B cell (primary cell): ENCODE data around the gene FRMD4B. TPM values are rescaled to one million over a fixed set of nuclear protein-coding genes. Genes with fewer than 3 reads are reported as not detected.

Experiments
- ATAC-seq: fragments of 200-7000 bp; cut with Tn5 transposase; one replicate; pipeline ENCODE4 v1.10.0; 2021; ENCODE audit warnings: low read depth, mild to moderate bottlenecking, moderate number of reproducible peaks, moderate library complexity
- CTCF ChIA-PET: fragments of 350-600 bp; sonication (Branson Sonifier 250); formaldehyde crosslinking; loops from one replicate; lab custom pipeline; 2021; ENCODE audit warnings: antibody characterized with exemption, inconsistent platforms; lab: Charles Lee
- POLR2A ChIA-PET: fragments of 350-600 bp; sonication (Branson Sonifier 250); formaldehyde crosslinking; loops from one replicate; lab custom pipeline; 2021; ENCODE audit warnings: antibody characterized with exemption; lab: Charles Lee
- DNase-seq: peaks from one replicate; pipeline ENCODE4 v3.0.0; 2013
- H2AFZ ChIP-seq: 2 replicates; pipeline ENCODE4 v1.6.1; 2012; ENCODE audit warnings: mild to moderate bottlenecking, low read depth, low read length; ENCODE audit not compliant: insufficient read depth, poor library complexity, severe bottlenecking
- H3K27ac ChIP-seq, 2 donors: 1 replicate in 1 of 2; 2 replicates in 1 of 2; pipeline ENCODE4 v1.5.1; 2012 to 2013; ENCODE audit warnings: low read length in 2 of 2, mild to moderate bottlenecking in 2 of 2, moderate library complexity in 1 of 2
- H3K27me3 ChIP-seq, 4 experiments: fragments of 200-600 bp in 1 of 4; sonication (generic) in 1 of 4; replicated peaks in 1 of 4; 1 replicate in 2 of 4; 2 replicates in 2 of 4; pipeline versions ENCODE4 v1.6.1 to v1.7.0; 2013 to 2016; ENCODE audit warnings: low read length in 3 of 4, mild to moderate bottlenecking in 2 of 4, mixed read lengths in 1 of 4, moderate library complexity in 1 of 4; ENCODE audit not compliant: insufficient read depth in 4 of 4, control insufficient read depth in 3 of 4; ENCODE audit errors: control extremely low read depth in 1 of 4
- H3K36me3 ChIP-seq, 2 experiments: replicated peaks in 1 of 2; 1 replicate in 1 of 2; 2 replicates in 1 of 2; pipeline versions ENCODE4 v1.6.1 to v1.7.1; 2013; ENCODE audit warnings: low read length in 1 of 2; ENCODE audit not compliant: insufficient read depth in 2 of 2, control insufficient read depth in 1 of 2; ENCODE audit errors: control extremely low read depth in 1 of 2, extremely low read depth in 1 of 2
- H3K4me1 ChIP-seq, 2 donors: fragments of 200-600 bp in 1 of 2; sonication (generic) in 1 of 2; 1 replicate in 1 of 2; 2 replicates in 1 of 2; pipeline versions ENCODE4 v1.5.1 to v1.6.1; 2013 to 2017; ENCODE audit warnings: low read length in 2 of 2; ENCODE audit not compliant: control insufficient read depth in 2 of 2, insufficient read depth in 2 of 2
- H3K4me2 ChIP-seq: replicated peaks from 2 replicates; pipeline ENCODE3; 2012; ENCODE audit warnings: mild to moderate bottlenecking, low read depth, low read length; ENCODE audit not compliant: poor library complexity, severe bottlenecking
- H3K4me3 ChIP-seq, 5 experiments: fragments of 200-600 bp in 1 of 5; sonication (generic) in 1 of 5; 1 replicate in 3 of 5; 2 replicates in 2 of 5; pipeline versions ENCODE4 v1.5.1 to v1.7.0; 2011 to 2016; ENCODE audit warnings: low read length in 4 of 5, mild to moderate bottlenecking in 4 of 5, low read depth in 2 of 5, control low read depth in 1 of 5, moderate library complexity in 1 of 5; ENCODE audit not compliant: insufficient read depth in 1 of 5; ENCODE audit errors: control extremely low read depth in 1 of 5, extremely low read depth in 1 of 5
- H3K79me2 ChIP-seq: fragments of 200-600 bp; sonication (generic); one replicate; pipeline ENCODE4 v1.6.0; 2016; ENCODE audit warnings: low read length; ENCODE audit not compliant: control insufficient read depth, insufficient read depth
- H3K9ac ChIP-seq: fragments of 200-600 bp; sonication (generic); 2 replicates; pipeline ENCODE4 v1.6.1; 2017; ENCODE audit warnings: mild to moderate bottlenecking, low read length, moderate library complexity
- H3K9me3 ChIP-seq, 3 donors: one replicate each; pipeline versions ENCODE4 v1.6.1 to v1.7.1; 2013; ENCODE audit warnings: low read length in 2 of 3; ENCODE audit not compliant: control insufficient read depth in 2 of 3, insufficient read depth in 1 of 3; ENCODE audit errors: control extremely low read depth in 1 of 3
- H4K20me1 ChIP-seq: 2 replicates; pipeline ENCODE4 v1.6.0; 2012; ENCODE audit warnings: mild to moderate bottlenecking, low read length; ENCODE audit not compliant: insufficient read depth, control insufficient read depth, poor library complexity, severe bottlenecking
- H3K27ac Mint-ChIP-seq: one replicate; pipeline ENCODE4 v1.8.0; 2021; ENCODE audit warnings: mixed read lengths
- H3K27me3 Mint-ChIP-seq: one replicate; pipeline ENCODE4 v1.8.0; 2021; ENCODE audit warnings: mixed read lengths
- H3K4me1 Mint-ChIP-seq: one replicate; pipeline ENCODE4 v1.8.0; 2021; ENCODE audit warnings: mixed read lengths
- H3K4me3 Mint-ChIP-seq: one replicate; pipeline ENCODE4 v1.8.0; 2021; ENCODE audit warnings: mixed read lengths
- H3K9me3 Mint-ChIP-seq: one replicate; pipeline ENCODE4 v1.8.0; 2022; ENCODE audit warnings: mixed read lengths; ENCODE audit not compliant: insufficient read depth
- EZH2 ChIP-seq: IDR thresholded peaks from 2 replicates; pipeline ENCODE4 v1.6.1; 2012; ENCODE audit warnings: borderline replicate concordance, low read depth, mild to moderate bottlenecking, moderate library complexity, low read length; ENCODE audit not compliant: insufficient read depth, poor library complexity, severe bottlenecking
- WGBS: methylation state at CpG from one replicate; pipeline ENCODE4 v1.1.5; 2013; ENCODE audit warnings: missing lambda C conversion rate; ENCODE audit not compliant: insufficient coverage; 5-methylcytosine and 5-hydroxymethylcytosine counted together
- intact Hi-C: fragments of 100-400 bp; cut with micrococcal nuclease; formaldehyde crosslinking; loops from one replicate; pipeline ENCODE4 v1.10.0; 2022
- polyA plus RNA-seq: library from polyadenylated mRNA; depleted of rRNA; stranded (reverse); fragments of >200 nt; gene quantifications from 2 replicates; pipeline ENCODE4 v1.2.3, GENCODE V29; 2012
- total RNA-seq, 2 donors: library from RNA; stranded (reverse); fragments of 120-200 nt in 1 of 2; gene quantifications; 1 replicate in 1 of 2; 2 replicates in 1 of 2; pipeline versions ENCODE4 v1.2.3 to v1.2.4, GENCODE V29; 2013 to 2022
- TF ChIP-seq, protein P1 (sequence below): fragments of 200-600 bp; IDR thresholded peaks from one replicate; pipeline ENCODE4 v1.8.0; 2022; ENCODE audit warnings: antibody characterized with exemption, mild to moderate bottlenecking

FRMD4B gene
- total and polyA plus RNA-seq, 2 donors (not counting 1 experiment from before 2014, with no cell fraction given): 0.06 to 0.20 TPM

DNA sequence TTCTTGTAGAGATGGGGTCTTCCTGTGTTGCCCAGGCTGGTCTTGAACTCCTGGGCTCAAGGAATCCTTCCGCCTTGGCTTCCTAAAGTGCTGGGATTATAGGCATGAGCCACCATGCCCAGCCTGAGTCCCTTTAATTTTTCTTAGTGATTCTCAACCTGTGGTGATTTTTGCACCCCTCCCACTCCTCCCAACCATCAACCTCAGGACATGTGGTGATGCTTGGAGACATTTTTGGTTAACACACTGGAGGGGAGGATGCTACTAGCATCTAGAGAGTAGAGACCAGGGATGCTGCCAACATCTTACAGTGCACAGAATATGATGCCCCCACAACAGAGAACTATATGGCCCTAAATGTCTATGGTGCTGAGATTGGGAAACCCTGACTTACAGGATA, 180.5 kb downstream of the FRMD4B start:
- Histone ChIP-seq H3K9me3 (no peaks in the 10 kb centered on the region), H3K36me3 (no peaks in the 10 kb centered on the region), H3K4me1 (no peaks in the 10 kb centered on the region), H3K27ac (no peak overlapping the region), H4K20me1 (no peaks in the 10 kb centered on the region), H3K27me3 (no peaks in the 10 kb centered on the region), H3K9ac (no peak overlapping the region), H3K79me2 (no peaks in the 10 kb centered on the region), H3K4me3 (no peak overlapping the region), H2AFZ (no peak overlapping the region), H3K4me2 (no peak overlapping the region)
- ChIA-PET CTCF (no interaction called here), POLR2A (interaction anchor here (0.6 kb wide), 1 partner anchor 28 kb away, joined by 6 read pairs; no protein-coding TSS in a partner anchor)
- DNase-seq (no peak), ATAC-seq (no peak)
- WGBS: 100% methylated on average over 1 of the region's 1 CpG
- no peak for TF ChIP-seq EZH2
- TF ChIP-seq, protein P1, sequence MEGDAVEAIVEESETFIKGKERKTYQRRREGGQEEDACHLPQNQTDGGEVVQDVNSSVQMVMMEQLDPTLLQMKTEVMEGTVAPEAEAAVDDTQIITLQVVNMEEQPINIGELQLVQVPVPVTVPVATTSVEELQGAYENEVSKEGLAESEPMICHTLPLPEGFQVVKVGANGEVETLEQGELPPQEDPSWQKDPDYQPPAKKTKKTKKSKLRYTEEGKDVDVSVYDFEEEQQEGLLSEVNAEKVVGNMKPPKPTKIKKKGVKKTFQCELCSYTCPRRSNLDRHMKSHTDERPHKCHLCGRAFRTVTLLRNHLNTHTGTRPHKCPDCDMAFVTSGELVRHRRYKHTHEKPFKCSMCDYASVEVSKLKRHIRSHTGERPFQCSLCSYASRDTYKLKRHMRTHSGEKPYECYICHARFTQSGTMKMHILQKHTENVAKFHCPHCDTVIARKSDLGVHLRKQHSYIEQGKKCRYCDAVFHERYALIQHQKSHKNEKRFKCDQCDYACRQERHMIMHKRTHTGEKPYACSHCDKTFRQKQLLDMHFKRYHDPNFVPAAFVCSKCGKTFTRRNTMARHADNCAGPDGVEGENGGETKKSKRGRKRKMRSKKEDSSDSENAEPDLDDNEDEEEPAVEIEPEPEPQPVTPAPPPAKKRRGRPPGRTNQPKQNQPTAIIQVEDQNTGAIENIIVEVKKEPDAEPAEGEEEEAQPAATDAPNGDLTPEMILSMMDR: no peak
- no peaks in the 10 kb centered on the region for H3K9me3 Mint-ChIP-seq
- no peak overlapping the region for H3K27ac Mint-ChIP-seq
- H3K4me1 Mint-ChIP-seq: no peaks in the 10 kb centered on the region
- no peak overlapping the region for H3K4me3 Mint-ChIP-seq
- intact Hi-C loops: no loop called here
- H3K27me3 Mint-ChIP-seq: peaks cover 10% of the 10 kb centered on the region

DNA sequence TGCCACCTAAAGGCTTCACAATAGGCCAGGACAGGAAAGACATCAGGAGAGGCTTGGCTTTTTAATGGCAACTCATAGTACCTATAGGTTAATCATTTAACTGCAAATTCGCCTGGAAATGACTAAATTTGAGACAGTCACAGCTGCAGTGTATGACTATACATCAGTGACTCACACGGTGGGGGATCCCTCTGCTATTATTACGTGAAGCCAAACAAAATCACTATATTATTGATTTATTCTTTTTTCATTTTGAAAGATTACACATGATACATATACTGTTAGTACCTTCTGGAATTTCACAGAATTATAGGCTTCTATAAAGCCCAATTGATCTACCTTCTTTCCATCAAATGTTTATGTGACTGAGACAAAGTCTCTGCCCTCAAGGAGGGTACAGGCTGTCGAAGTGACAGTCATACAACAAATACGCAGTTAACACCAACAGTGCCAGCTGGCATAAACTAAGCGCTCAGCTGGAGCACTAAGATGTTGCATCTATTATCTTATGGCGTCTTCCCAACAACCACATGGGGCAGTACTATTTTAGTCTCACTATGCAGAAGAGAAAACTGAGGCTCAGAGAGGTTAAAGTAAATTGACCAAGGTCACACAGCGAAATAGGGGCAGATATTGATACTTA, 181.5 kb downstream of the FRMD4B start:
- no peaks in the 10 kb centered on the region for H3K4me1 Mint-ChIP-seq
- H3K9me3 ChIP-seq: no peaks in the 10 kb centered on the region
- no peaks in the 10 kb centered on the region for H3K27me3 ChIP-seq
- H3K4me2 ChIP-seq: no peak overlapping the region
- no peak for ATAC-seq
- no peak overlapping the region for H2AFZ ChIP-seq
- H3K27ac ChIP-seq: no peak overlapping the region
- no peak overlapping the region for H3K4me3 Mint-ChIP-seq
- H3K79me2 ChIP-seq: no peaks in the 10 kb centered on the region
- no peak for DNase-seq
- no peaks in the 10 kb centered on the region for H3K4me1 ChIP-seq
- intact Hi-C loops: no loop called here
- peaks cover 10% of the 10 kb centered on the region for H3K27me3 Mint-ChIP-seq
- WGBS: 75% methylated on average over 2 of the region's 8 CpGs
- ChIA-PET CTCF (no interaction called here), POLR2A (no interaction called here)
- no peak overlapping the region for H3K9ac ChIP-seq
- H3K36me3 ChIP-seq: no peaks in the 10 kb centered on the region
- no peaks in the 10 kb centered on the region for H3K9me3 Mint-ChIP-seq
- no peak overlapping the region for H3K27ac Mint-ChIP-seq
- TF ChIP-seq, protein P1: no peak
- TF ChIP-seq EZH2: no peak
- H4K20me1 ChIP-seq: no peaks in the 10 kb centered on the region
- H3K4me3 ChIP-seq: no peak overlapping the region
